ENCODE data around the gene TMEM238. TPM values are rescaled to one million over a fixed set of nuclear protein-coding genes. Genes with fewer than 3 reads are reported as not detected.
A peak's percentile ranks its signal among the peaks of the same experiment; 100 is the strongest.

The TMEM238 gene
- total and polyA plus RNA-seq, 10 of the 15 experiments (the other 5 are each of a cell fraction or from before 2014, with no cell fraction given), result 0.05 to 16.9 (median 0.58) TPM; not detected in 1

DNA sequence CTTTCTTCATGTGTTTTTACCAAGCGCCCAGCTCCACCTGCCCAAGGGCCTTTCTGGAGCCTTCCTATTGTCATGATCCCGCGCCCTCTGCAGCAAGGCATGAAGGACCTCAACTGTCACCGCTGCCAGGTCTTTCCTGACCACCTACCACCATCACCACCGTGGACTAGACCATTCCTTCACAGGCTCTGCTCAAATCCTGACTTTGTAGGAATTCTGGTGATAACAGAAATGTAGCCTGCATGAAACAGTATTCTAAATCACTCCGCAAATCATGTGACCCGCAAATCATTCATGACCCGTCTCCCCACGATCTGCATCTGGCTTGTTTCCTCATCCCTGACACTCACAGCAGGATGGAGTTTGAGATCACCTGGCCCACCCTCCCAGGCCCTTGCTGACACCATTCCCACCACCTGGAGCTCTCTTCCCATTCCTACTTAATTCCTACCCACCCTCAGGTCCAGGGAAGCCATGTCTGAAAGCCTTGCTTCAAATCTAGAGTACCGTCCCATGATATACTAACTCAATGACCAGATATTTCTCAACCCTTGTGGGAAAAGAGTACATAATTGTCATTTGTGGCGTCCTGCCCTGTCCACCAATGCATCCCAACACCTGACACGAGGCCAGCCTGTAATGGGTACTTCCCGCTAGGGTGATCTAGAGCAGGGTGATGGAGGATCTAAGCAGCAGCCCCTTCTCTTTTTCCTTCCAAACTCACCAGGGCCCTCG, 22.2 kb upstream of the TMEM238 start:
- CTCF ChIA-PET, result interaction anchor here (0.7 to 1.5 kb wide), 2 partner anchors 23 to 104 kb away, joined by 3 to 8 read pairs; no protein-coding TSS in a partner anchor
- no peak overlapping the region for H2AFZ ChIP-seq (ENCODE audit: control insufficient read depth, low read depth, low read length)
- peaks cover 5% of the 10 kb centered on the region; the same call in 1 of the 3 replicates for H3K9me3 ChIP-seq (replicated peaks; ENCODE audit: control insufficient read depth, insufficient read depth, low read length)
- no peak for TF ChIP-seq EGR1 (IDR thresholded peaks at IDR 0.05; ENCODE audit: borderline replicate concordance in 1 of 2, low read depth in 2 of 2, low read length in 2 of 2)
- TF ChIP-seq, protein P1, sequence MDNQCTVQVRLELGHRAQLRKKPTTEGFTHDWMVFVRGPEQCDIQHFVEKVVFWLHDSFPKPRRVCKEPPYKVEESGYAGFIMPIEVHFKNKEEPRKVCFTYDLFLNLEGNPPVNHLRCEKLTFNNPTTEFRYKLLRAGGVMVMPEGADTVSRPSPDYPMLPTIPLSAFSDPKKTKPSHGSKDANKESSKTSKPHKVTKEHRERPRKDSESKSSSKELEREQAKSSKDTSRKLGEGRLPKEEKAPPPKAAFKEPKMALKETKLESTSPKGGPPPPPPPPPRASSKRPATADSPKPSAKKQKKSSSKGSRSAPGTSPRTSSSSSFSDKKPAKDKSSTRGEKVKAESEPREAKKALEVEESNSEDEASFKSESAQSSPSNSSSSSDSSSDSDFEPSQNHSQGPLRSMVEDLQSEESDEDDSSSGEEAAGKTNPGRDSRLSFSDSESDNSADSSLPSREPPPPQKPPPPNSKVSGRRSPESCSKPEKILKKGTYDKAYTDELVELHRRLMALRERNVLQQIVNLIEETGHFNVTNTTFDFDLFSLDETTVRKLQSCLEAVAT (IDR thresholded peaks at IDR 0.05), result peak; percentile 78
- TF ChIP-seq TBL1XR1 (IDR thresholded peaks at IDR 0.05; ENCODE audit: low read depth, low read length), result no peak
- TF ChIP-seq, protein P2, sequence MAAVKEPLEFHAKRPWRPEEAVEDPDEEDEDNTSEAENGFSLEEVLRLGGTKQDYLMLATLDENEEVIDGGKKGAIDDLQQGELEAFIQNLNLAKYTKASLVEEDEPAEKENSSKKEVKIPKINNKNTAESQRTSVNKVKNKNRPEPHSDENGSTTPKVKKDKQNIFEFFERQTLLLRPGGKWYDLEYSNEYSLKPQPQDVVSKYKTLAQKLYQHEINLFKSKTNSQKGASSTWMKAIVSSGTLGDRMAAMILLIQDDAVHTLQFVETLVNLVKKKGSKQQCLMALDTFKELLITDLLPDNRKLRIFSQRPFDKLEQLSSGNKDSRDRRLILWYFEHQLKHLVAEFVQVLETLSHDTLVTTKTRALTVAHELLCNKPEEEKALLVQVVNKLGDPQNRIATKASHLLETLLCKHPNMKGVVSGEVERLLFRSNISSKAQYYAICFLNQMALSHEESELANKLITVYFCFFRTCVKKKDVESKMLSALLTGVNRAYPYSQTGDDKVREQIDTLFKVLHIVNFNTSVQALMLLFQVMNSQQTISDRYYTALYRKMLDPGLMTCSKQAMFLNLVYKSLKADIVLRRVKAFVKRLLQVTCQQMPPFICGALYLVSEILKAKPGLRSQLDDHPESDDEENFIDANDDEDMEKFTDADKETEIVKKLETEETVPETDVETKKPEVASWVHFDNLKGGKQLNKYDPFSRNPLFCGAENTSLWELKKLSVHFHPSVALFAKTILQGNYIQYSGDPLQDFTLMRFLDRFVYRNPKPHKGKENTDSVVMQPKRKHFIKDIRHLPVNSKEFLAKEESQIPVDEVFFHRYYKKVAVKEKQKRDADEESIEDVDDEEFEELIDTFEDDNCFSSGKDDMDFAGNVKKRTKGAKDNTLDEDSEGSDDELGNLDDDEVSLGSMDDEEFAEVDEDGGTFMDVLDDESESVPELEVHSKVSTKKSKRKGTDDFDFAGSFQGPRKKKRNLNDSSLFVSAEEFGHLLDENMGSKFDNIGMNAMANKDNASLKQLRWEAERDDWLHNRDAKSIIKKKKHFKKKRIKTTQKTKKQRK (IDR thresholded peaks at IDR 0.05; ENCODE audit: low read depth, low read length), result no peak
- peak; percentile 41 for TF ChIP-seq POLR2A (IDR thresholded peaks at IDR 0.05; ENCODE audit: low read depth, low read length)
- H3K27ac ChIP-seq (ENCODE audit: control insufficient read depth, insufficient read depth), result peak overlapping the region; percentile 98
- H3K9ac ChIP-seq (ENCODE audit: control insufficient read depth, insufficient read depth, low read length), result peak overlapping the region; percentile 93
- ATAC-seq, result no peak
- intact Hi-C loops (cut with micrococcal nuclease; ENCODE audit: unreplicated experiment), result no loop called here
- SMC1A ChIA-PET (ENCODE audit: uncharacterized antibody, unreplicated experiment), result interaction anchor here (1.0 kb wide), 1 partner anchor 22 kb away, joined by 3 read pairs; the partner anchor contains the start of gene TMEM238
- WGBS (ENCODE audit: insufficient coverage, insufficient replicate concordance, low lambda C conversion rate, missing lambda C conversion rate), result 34% methylated on average over 14 of the region's 14 CpGs
- H3K4me2 ChIP-seq (ENCODE audit: control insufficient read depth, insufficient read depth), result peak overlapping the region; percentile 95
- H3K27me3 ChIP-seq (replicated peaks in 1 of 2; ENCODE audit: control insufficient read depth in 2 of 2, insufficient read depth in 2 of 2, low read length in 1 of 2), result no peaks in the 10 kb centered on the region
- in situ Hi-C loops (cut with MboI), result no loop called here
- no peak for DNase-seq (ENCODE audit: low read depth, low spot score)
- peaks cover 12 to 22% of the 10 kb centered on the region in 2 experiments; a peak in 3 of 4 replicates for H3K36me3 ChIP-seq (ENCODE audit: control insufficient read depth in 2 of 2, insufficient read depth in 2 of 2, low read length in 1 of 2)
- peaks cover 3% of the 10 kb centered on the region for H4K20me1 ChIP-seq (ENCODE audit: control insufficient read depth, insufficient read depth)
- H3K79me2 ChIP-seq (ENCODE audit: control insufficient read depth, insufficient read depth, low read length), result peaks cover 41% of the 10 kb centered on the region
- peaks cover 20% of the 10 kb centered on the region for H3K4me1 ChIP-seq (ENCODE audit: control insufficient read depth, insufficient read depth, low read length)
- RAD21 ChIA-PET (ENCODE audit: unreplicated experiment), result interaction anchor here (0.7 to 2.3 kb wide), 4 partner anchors 16 to 104 kb away, joined by 3 to 6 read pairs (median 5); partner anchors contain the start of gene TMEM238
- POLR2A ChIA-PET, result interaction anchor here (0.5 to 3.2 kb wide), 7 partner anchors 16 to 726 kb away, joined by 3 to 21 read pairs (median 5); partner anchors contain the start of genes HSPBP1, KMT5C and TMEM238
- no peak for FAIRE-seq
- BruUV-seq (replicated peaks), result TSS peak; percentile 79
- H3K4me3 ChIP-seq, result peak overlapping the region; percentile 93
